Measurements from ENCODE around the gene SLC6A11.

SLC6A11 gene

DNA sequence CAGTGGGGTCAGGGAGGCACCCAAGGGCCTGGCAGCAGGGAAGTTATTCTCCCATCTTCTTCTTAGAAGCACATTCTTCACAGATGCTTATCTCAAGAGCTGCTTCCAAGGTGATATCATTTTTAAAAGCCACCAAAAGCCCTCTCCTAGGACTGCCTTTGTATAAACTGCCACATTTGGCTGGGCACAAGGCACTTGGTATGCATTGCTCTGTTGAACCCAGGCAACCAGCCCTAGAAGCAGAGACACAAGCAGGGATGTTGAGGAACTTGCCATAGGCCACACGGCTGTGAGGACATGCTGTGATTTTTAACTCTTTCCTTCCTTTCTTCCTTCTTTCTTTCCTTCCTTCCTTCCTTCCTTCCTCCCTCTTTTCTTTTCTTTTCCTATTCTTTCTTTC lies 169.2 kb downstream of the SLC6A11 start:
- no peak for DNase-seq

- DNase-seq, result no peak
Measured at GRCh38 chr3:10986592-10986991, 170.6 kb downstream of the SLC6A11 start.

- DNase-seq, result no peak
Measured at GRCh38 chr3:10988001-10988665, 172.1 kb downstream of the SLC6A11 start.

DNA sequence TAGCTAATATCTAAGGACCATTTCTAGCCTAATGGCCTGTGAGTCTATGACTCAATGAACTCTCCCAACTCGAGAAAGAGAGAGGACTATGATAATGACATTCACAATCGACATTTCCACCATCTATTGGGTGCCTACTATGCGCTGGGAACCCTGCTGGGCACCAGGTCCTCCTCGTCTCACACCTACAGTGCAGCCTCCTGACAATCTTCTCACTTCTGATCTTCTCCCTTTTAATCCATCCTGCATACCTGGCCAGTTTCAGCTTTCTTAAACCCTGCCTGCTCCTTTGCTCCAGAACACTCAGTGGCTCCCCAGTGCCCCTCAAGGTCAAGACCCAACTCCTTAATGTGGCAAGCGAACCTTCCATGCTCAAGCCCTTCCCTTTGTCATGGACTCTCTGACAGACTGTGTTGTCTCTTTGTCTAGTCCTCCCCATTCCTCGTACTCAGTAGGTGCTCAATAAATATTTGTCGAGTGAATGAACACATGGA lies 173.0 kb downstream of the SLC6A11 start:
- no peak for DNase-seq
